HG03442 (cell line): ENCODE measurements around the gene RPS2.
"Not testable (repeated sequence)": the region's sequence is repeated elsewhere in the genome, so short reads cannot be mapped to it uniquely, and the experiment has no call there.

Experiments
- ATAC-seq: cut with Tn5 transposase; IDR thresholded peaks from one replicate; pipeline ENCODE4 v1.9.1; 2021; ENCODE audit warnings: mild to moderate bottlenecking, moderate library complexity; ENCODE audit not compliant: unreplicated experiment

Gene RPS2

GRCh38 chr16:1920727-1921171 is 43.9 kb downstream of the RPS2 start:
- ATAC-seq, result no peak

- ATAC-seq, result not testable (repeated sequence)
These were observed 44.5 kb downstream of the RPS2 start for GRCh38 chr16:1920122-1920521.

- no peak for ATAC-seq
These were observed 45.2 kb downstream of the RPS2 start for GRCh38 chr16:1919327-1919998.

- no peak for ATAC-seq
These were observed 46.0 kb downstream of the RPS2 start, which contains the start of gene HS3ST6 for GRCh38 chr16:1918351-1919326. HS3ST6 (minus strand) TSS chr16:1918415; CDS start chr16:1918323, 92 bp downstream.

- no peak for ATAC-seq
These were observed 46.8 kb downstream of the RPS2 start for GRCh38 chr16:1917665-1918350.

- ATAC-seq, result no peak
These were observed 47.5 kb downstream of the RPS2 start for GRCh38 chr16:1917056-1917664.

- no peak for ATAC-seq
These were observed 48.0 kb downstream of the RPS2 start for GRCh38 chr16:1916640-1916990.

- ATAC-seq, result no peak
These were observed 48.6 kb downstream of the RPS2 start for GRCh38 chr16:1915732-1916639.

GRCh38 chr16:1914988-1915387 is 49.6 kb downstream of the RPS2 start:
- ATAC-seq, result no peak

- ATAC-seq, result no peak
These were observed 50.5 kb downstream of the RPS2 start for GRCh38 chr16:1914084-1914608.

GRCh38 chr16:1913327-1914083 is 51.1 kb downstream of the RPS2 start:
- no peak for ATAC-seq

- no peak for ATAC-seq
These were observed 52.4 kb downstream of the RPS2 start for GRCh38 chr16:1912215-1912543.
